HG03097 (cell line): ENCODE measurements around the gene ALG11.
"Not testable (repeated sequence)": the region's sequence is repeated elsewhere in the genome, so short reads cannot be mapped to it uniquely, and the experiment has no call there.

ENCODE experiments used
- ATAC-seq: cut with Tn5 transposase; IDR thresholded peaks from one replicate; pipeline ENCODE4 v1.9.1; 2021; ENCODE audit not compliant: unreplicated experiment, low FRiP score

Gene ALG11

GRCh38 chr13:52025475-52026245 lies 13.5 kb downstream of the ALG11 start:
- ATAC-seq, result no peak

GRCh38 chr13:52026246-52026626 lies 14.0 kb downstream of the ALG11 start:
- no peak for ATAC-seq

- no peak for ATAC-seq
These were observed 15.6 kb downstream of the ALG11 start for GRCh38 chr13:52027832-52028231.

- ATAC-seq, result no peak
These were observed 17.4 kb downstream of the ALG11 start for GRCh38 chr13:52029569-52029968.

GRCh38 chr13:52030401-52030800 lies 18.2 kb downstream of the ALG11 start:
- ATAC-seq, result not testable (repeated sequence)

GRCh38 chr13:52033039-52033438 lies 20.8 kb downstream of the ALG11 start:
- no peak for ATAC-seq

- ATAC-seq, result no peak
These were observed 22.5 kb downstream of the ALG11 start for GRCh38 chr13:52034616-52035226.

GRCh38 chr13:52036037-52036436 lies 23.8 kb downstream of the ALG11 start:
- ATAC-seq, result no peak

GRCh38 chr13:52043675-52044074 lies 31.5 kb downstream of the ALG11 start:
- no peak for ATAC-seq

- no peak for ATAC-seq
These were observed 35.3 kb downstream of the ALG11 start for GRCh38 chr13:52047463-52047862.

- no peak for ATAC-seq
These were observed 36.3 kb downstream of the ALG11 start for GRCh38 chr13:52048516-52048915.

- ATAC-seq, result no peak
These were observed 39.2 kb downstream of the ALG11 start for GRCh38 chr13:52051400-52051799.

- no peak for ATAC-seq
These were observed 41.3 kb downstream of the ALG11 start for GRCh38 chr13:52053460-52053859.

GRCh38 chr13:52061064-52061463 lies 48.9 kb downstream of the ALG11 start:
- ATAC-seq, result not testable (repeated sequence)

- no peak for ATAC-seq
These were observed 49.4 kb downstream of the ALG11 start for GRCh38 chr13:52061587-52061986.

- no peak for ATAC-seq
These were observed 55.0 kb downstream of the ALG11 start for GRCh38 chr13:52067237-52067636.

GRCh38 chr13:52070929-52071523 lies 58.8 kb downstream of the ALG11 start:
- no peak for ATAC-seq
